NCI-H2227 treated with DMSO at 0.1 percent for 48 hours (cell line): ENCODE data around the gene NBAS.
"Not testable (repeated sequence)": the region's sequence is repeated elsewhere in the genome, so short reads cannot be mapped to it uniquely, and the experiment has no call there.

ENCODE experiments used
- DNase-seq: peaks from one replicate; lab custom pipeline; 2025; lab: John Stamatoyannopoulos, UW

NBAS gene

GRCh38 chr2:15559379-15560139 is 1.6 kb downstream of the NBAS start:
- DNase-seq = no peak

GRCh38 chr2:15557887-15558311 is 3.2 kb downstream of the NBAS start:
- DNase-seq = no peak

- no peak for DNase-seq
Measured at GRCh38 chr2:15556311-15556930, 4.7 kb downstream of the NBAS start.

- no peak for DNase-seq
Measured at GRCh38 chr2:15555760-15556193, 5.4 kb downstream of the NBAS start.

- no peak for DNase-seq
Measured at GRCh38 chr2:15554525-15555218, 6.5 kb downstream of the NBAS start.

- no peak for DNase-seq
Measured at GRCh38 chr2:15553951-15554350, 7.2 kb downstream of the NBAS start.

GRCh38 chr2:15553519-15553918 is 7.6 kb downstream of the NBAS start:
- DNase-seq = no peak

GRCh38 chr2:15548974-15549373 is 12.2 kb downstream of the NBAS start:
- DNase-seq = no peak

- no peak for DNase-seq
Measured at GRCh38 chr2:15547115-15547876, 13.8 kb downstream of the NBAS start.

- DNase-seq = no peak
Measured at GRCh38 chr2:15546297-15547098, 14.6 kb downstream of the NBAS start.

- DNase-seq = no peak
Measured at GRCh38 chr2:15544227-15544626, 16.9 kb downstream of the NBAS start.

- no peak for DNase-seq
Measured at GRCh38 chr2:15543541-15543940, 17.6 kb downstream of the NBAS start.

GRCh38 chr2:15543053-15543452 is 18.1 kb downstream of the NBAS start:
- no peak for DNase-seq

GRCh38 chr2:15542269-15542668 is 18.9 kb downstream of the NBAS start:
- not testable (repeated sequence) for DNase-seq

- not testable (repeated sequence) for DNase-seq
Measured at GRCh38 chr2:15540523-15540922, 20.6 kb downstream of the NBAS start.

- no peak for DNase-seq
Measured at GRCh38 chr2:15539999-15540398, 21.1 kb downstream of the NBAS start.

GRCh38 chr2:15538792-15539191 is 22.3 kb downstream of the NBAS start:
- no peak for DNase-seq

GRCh38 chr2:15533860-15534480 is 27.2 kb downstream of the NBAS start:
- no peak for DNase-seq

GRCh38 chr2:15532996-15533395 is 28.1 kb downstream of the NBAS start:
- DNase-seq = no peak

- DNase-seq = no peak
Measured at GRCh38 chr2:15531095-15531854, 29.9 kb downstream of the NBAS start.
